ENCODE data around the gene BLOC1S5.

DNA sequence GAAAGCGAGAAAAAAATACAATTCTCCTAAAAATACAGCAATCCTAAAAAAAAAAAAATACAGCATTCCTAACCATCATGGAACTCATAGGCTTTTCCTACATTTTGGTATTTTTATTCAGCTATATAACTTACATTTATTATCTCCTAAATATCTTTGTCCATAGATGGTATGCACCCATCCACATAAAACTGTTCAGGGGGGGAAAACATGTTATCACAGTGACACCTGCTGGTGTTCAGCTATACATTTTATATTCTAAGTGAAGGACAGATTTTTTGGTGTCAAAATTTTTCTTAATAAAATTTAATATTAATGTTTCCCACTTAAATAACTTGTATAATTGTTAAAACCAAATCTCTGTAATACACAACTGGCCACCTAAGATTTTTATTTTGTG is 58.0 kb downstream of the BLOC1S5 start:
- TF ChIP-seq, protein P1, sequence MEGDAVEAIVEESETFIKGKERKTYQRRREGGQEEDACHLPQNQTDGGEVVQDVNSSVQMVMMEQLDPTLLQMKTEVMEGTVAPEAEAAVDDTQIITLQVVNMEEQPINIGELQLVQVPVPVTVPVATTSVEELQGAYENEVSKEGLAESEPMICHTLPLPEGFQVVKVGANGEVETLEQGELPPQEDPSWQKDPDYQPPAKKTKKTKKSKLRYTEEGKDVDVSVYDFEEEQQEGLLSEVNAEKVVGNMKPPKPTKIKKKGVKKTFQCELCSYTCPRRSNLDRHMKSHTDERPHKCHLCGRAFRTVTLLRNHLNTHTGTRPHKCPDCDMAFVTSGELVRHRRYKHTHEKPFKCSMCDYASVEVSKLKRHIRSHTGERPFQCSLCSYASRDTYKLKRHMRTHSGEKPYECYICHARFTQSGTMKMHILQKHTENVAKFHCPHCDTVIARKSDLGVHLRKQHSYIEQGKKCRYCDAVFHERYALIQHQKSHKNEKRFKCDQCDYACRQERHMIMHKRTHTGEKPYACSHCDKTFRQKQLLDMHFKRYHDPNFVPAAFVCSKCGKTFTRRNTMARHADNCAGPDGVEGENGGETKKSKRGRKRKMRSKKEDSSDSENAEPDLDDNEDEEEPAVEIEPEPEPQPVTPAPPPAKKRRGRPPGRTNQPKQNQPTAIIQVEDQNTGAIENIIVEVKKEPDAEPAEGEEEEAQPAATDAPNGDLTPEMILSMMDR (IDR thresholded peaks at IDR 0.05) = peak; percentile 16 to 41 (median 26)
- TF ChIP-seq POLR2A (IDR thresholded peaks at IDR 0.05) (no peak), EP300 (IDR thresholded peaks at IDR 0.05) (no peak)

All from tibial nerve (tissue), 4 donors.